GM18519 (cell line): ENCODE data around the gene RASA4.
A peak's percentile ranks its signal among the peaks of the same experiment; 100 is the strongest.
"Not testable (repeated sequence)": the region's sequence is repeated elsewhere in the genome, so short reads cannot be mapped to it uniquely, and the experiment has no call there.

Experiments used
- ATAC-seq: cut with Tn5 transposase; IDR thresholded peaks from one replicate; pipeline ENCODE4 v1.9.1; 2021; ENCODE audit warnings: mild to moderate bottlenecking, moderate library complexity; ENCODE audit not compliant: unreplicated experiment, low FRiP score

Gene RASA4

DNA sequence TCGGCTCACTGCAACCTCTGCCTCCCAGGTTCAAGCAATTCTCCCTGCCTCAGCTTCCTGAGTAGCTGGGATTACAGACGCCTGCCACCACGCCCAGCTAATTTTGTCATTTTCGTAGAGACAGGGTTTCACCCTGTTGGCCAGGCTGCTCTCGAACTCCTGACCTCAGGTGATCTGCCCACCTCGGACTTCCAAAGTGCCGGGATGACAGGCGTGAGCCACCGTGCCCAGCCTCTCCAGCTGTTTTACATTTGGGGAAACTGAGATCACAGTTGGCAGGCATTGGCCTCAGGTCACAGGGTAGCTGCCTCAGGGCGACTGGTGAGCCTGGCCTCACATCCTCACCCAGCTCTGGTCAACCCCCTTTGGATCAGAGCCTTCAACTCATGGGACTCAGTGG is 6.8 kb downstream of the RASA4 start:
- not testable (repeated sequence) for ATAC-seq

DNA sequence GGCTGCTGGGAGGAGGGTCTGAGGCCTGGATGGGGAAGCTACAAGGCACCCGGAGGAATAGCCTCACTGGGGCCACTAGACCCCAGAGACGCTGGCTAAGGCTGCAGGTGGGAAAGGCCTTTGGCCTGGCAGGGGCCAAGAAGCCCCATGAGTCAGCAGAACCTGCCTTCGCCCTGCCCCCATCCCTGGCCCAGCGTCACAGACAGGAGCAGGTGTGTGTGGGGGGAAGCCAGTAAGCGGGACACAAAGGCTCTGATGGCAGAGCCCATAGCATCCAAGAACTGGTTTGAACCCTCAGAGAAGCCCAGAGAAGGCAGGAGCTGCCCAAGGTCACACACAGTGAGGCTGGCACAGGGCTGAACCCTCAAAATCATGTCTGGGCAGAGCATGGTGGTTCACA is 9.7 kb downstream of the RASA4 start:
- ATAC-seq: not testable (repeated sequence)

GRCh38 chr7:102604431-102605145 is 12.0 kb downstream of the RASA4 start:
- ATAC-seq: not testable (repeated sequence)

- ATAC-seq: not testable (repeated sequence)
Measured at GRCh38 chr7:102602317-102602716, 14.2 kb downstream of the RASA4 start.

- ATAC-seq: not testable (repeated sequence)
Measured at GRCh38 chr7:102599699-102600098, 16.9 kb downstream of the RASA4 start.

- not testable (repeated sequence) for ATAC-seq
Measured at GRCh38 chr7:102596036-102596435, 20.5 kb downstream of the RASA4 start.

- peak; percentile 74 for ATAC-seq
Measured at GRCh38 chr7:102593637-102594334, 22.8 kb downstream of the RASA4 start.

- peak; percentile 31 for ATAC-seq
Measured at GRCh38 chr7:102592477-102593019, 24.0 kb downstream of the RASA4 start.

DNA sequence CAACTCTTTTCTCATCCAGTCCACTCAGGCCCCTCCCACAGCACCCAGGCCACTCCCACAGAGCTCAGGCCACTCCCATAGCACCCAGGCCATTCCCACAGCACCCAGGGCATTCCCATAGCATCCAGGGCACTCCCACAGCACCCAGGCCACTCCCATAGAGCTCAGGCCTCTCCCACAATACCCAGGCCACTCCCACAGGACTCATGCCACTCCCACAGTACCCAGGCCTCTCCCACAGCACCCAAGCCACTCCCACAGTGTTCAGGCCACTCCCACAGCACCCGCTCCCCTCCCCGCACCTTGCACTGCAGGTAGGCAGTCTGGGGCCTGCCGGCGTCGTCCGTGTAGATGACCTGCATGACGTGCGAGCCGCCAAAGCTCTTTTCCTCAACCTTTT is 26.7 kb downstream of the RASA4 start:
- peak; percentile 35 for ATAC-seq

DNA sequence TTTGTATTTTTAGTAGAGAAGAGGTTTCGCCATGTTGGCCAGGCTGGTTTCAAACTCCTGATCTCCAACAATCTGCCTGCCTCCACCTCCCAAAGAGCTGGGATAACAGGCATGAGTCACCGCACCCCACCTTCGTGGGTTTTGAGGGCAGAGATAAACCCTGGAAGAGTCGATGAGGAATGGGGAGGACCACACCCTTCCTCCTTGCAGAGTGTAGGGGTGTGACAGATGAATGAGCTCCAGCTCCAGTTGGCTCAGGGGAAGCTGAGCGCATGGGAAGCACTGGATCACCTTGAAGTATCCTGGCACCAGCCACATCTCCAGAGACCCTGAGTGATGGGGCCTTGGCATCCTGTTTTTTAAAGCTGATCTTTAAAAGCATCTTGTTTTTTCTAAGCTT is 33.1 kb downstream of the RASA4 start:
- ATAC-seq: not testable (repeated sequence)

GRCh38 chr7:102581722-102582121 is 34.8 kb downstream of the RASA4 start:
- ATAC-seq: not testable (repeated sequence)

DNA sequence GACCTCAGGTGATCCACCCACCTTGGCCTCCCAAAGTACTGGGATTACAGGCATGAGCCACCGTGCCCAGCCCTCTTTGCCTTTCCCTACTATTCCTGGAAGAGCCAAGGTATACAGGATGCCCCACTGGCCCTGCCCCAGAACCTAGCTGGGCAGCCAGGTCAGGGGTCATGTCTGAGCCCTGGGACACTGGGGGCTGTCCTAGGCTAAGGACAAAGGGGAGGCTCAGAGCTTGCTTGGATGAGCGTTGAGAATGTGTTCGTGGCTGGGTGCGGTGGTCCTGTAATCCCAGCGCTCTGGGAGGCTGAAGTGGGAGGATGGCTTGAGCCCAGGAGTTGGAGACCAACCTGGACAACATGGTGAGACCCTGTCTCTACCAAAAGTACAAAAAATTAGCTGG is 38.1 kb downstream of the RASA4 start:
- not testable (repeated sequence) for ATAC-seq

DNA sequence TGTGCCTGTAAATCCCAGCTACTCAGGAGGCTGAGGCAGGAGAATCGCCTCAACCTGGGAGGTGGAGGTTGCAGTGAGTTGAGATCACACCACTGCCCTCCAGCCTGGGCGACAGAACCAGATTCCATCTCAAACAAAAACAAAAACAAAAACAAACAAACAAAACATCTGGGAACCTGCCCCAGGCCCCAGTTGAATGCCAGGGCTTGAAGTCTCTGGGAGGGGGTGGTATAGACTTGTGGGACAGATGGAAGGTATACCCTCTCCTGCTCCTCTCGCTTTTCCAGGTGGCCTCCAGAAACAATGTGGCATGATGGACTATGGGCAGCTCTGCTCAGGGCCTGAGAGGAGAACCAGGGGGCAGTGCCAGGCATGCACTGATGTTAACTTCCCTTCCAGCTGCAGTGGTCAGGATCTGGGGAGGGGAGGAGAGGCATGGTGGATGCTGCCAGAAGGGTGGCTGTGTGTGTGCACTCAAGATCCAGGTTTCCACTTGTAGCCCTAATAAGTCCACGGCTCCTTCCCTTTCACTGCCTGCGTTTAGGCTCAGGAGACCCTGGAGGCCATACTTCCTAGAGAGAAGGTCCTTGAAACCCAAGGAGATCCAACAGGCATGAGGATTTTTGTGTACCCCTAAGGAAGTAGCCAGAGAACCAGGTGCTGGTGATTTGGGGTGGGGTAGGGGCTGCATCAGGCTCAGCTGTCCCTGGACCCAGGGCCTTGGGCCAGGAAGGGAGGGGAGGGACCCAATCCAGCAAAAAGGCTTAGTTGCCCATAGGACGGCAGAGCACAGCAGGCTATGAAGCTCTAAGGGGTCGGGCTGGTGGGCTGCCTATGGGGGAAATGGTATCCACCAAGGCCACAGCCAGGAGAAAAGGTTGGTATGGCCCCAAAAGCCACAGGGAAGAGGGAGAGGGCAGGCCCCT is 39.0 kb downstream of the RASA4 start:
- not testable (repeated sequence) for ATAC-seq

GRCh38 chr7:102576363-102576762 is 40.2 kb downstream of the RASA4 start:
- ATAC-seq: not testable (repeated sequence)

DNA sequence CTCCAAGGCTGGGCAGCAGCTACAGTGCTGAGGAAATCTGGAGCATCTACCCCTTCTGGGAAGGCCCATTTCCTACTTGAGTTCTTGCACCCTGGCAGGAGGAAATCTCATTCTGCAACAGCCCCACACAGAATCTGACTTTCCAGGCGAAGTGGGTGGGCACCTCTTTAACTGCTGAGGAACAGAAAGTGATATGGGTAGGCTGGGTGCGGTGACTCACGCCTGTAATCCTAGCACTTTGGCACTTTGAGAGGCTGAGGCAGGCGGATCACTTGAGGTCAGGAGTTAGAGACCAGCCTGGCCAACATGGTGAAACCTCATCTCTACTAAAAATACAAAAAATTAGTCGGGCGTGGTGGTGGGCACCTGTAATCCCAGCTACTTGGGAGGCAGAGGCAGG is 41.9 kb downstream of the RASA4 start:
- ATAC-seq: not testable (repeated sequence)

- peak; percentile 80 for ATAC-seq
Measured at GRCh38 chr7:102572261-102573239, 44.0 kb downstream of the RASA4 start, which contains the start of gene POLR2J3. POLR2J3 (minus strand) TSS chr7:102572583; CDS start chr7:102572521, 62 bp downstream.

DNA sequence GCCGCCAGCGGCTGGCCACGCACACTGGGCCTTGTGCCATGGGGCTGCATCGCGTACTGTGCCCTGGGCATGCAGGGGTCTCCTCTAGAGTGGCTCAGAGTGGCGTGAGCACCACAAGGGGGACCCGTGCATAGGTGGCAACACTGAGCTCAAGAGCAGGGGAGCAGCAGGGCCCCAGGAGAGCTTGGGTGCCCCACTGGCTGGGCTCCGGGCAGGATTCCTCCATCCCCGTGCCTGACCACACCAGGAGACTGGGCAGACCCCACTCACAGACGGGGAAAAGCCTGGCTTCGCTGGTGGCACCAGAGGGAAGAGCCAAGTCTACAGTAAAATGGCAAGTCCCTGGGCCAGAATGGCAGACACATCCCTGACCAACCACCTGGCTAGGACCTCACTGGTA is 47.9 kb downstream of the RASA4 start:
- ATAC-seq: not testable (repeated sequence)

DNA sequence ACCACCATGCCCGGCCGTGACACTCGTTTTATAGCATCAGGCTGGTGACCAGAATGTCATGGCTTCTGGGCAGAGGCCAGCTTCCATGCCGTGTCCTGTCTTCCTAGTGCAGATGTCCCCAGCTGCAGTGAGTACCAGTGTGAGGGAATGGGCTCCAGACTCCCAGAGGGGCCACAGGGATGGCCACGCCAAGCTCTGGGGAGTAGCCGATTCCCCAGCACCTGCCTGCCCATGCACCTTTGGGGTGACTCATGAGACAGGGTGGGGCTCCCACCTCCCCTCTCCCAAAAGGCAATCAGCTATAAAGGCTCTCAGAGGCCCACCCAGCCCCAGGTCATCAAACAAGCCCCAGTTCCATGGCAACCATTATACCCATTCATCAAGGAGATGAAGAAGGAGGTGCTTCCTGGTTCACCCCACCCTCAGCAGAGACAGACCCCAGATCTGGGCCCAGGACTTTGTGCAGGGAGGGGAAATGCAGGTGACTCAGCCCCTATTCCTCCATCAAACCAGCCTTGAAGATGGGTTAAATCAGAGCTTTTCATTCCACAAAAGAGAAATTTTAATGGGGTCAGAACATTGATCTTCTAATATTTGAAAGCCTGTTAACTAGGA is 65.6 kb downstream of the RASA4 start, which contains the start of gene SPDYE2:
Gene SPDYE2, plus strand, starts transcription at position 419 of the 615 bp plus-strand sequence. CDS start 2,030 bp downstream, outside the sequence.
- not testable (repeated sequence) for ATAC-seq

- ATAC-seq: peak; percentile 78
Measured at GRCh38 chr7:102546353-102546752, 70.2 kb downstream of the RASA4 start.
